OCI-LY1 (cell line): ENCODE results near the gene TMEM59L.

Experiments used
- H2AFZ ChIP-seq: fragments of 200-600 bp; sonication (generic), shearing (Covaris generic); 2 replicates; pipeline ENCODE4 v1.6.0; 2014; ENCODE audit warnings: antibody characterized with exemption, mild to moderate bottlenecking, low read length
- H3F3A ChIP-seq: fragments of 200-600 bp; sonication (generic), shearing (Covaris generic); 2 replicates; pipeline ENCODE4 v1.6.0; 2014; ENCODE audit warnings: mild to moderate bottlenecking, antibody characterized with exemption, low read length, moderate library complexity; ENCODE audit not compliant: insufficient read depth
- H3K27ac ChIP-seq: fragments of 200-600 bp; sonication (generic); 2 replicates; pipeline ENCODE4 v1.5.1; 2014; ENCODE audit warnings: low read length, mixed run types, mild to moderate bottlenecking, low read depth; ENCODE audit not compliant: poor library complexity, severe bottlenecking
- H3K27me3 ChIP-seq: fragments of 200-600 bp; sonication (generic); 2 replicates; pipeline ENCODE4 v1.6.0; 2014; ENCODE audit warnings: antibody characterized with exemption, mild to moderate bottlenecking, low read length, moderate library complexity; ENCODE audit not compliant: insufficient read depth
- H3K36me3 ChIP-seq: fragments of 200-600 bp; sonication (generic); 2 replicates; pipeline ENCODE4 v1.6.1; 2014; ENCODE audit warnings: mild to moderate bottlenecking, antibody characterized with exemption, low read length, moderate library complexity, mixed read lengths; ENCODE audit not compliant: insufficient read depth
- H3K4me1 ChIP-seq: fragments of 200-600 bp; sonication (generic); 2 replicates; pipeline ENCODE4 v1.5.1; 2014; ENCODE audit warnings: mild to moderate bottlenecking, low read length, moderate library complexity; ENCODE audit not compliant: insufficient read depth, severe bottlenecking
- H3K4me2 ChIP-seq: fragments of 200-600 bp; sonication (generic), shearing (Covaris generic); 2 replicates; pipeline ENCODE4 v1.6.1; 2014; ENCODE audit warnings: low read length
- H3K4me3 ChIP-seq: fragments of 200-600 bp; sonication (generic); 2 replicates; pipeline ENCODE4 v1.5.1; 2014; ENCODE audit warnings: low read length, low read depth, mild to moderate bottlenecking, mixed read lengths; ENCODE audit not compliant: poor library complexity, severe bottlenecking
- H3K79me2 ChIP-seq: fragments of 200-600 bp; shearing (Covaris generic); 2 replicates; pipeline ENCODE4 v1.6.1; 2016; ENCODE audit warnings: mixed run types, low read length, mixed read lengths; ENCODE audit not compliant: insufficient read depth
- H3K9ac ChIP-seq: fragments of 200-600 bp; sonication (generic), shearing (Covaris generic); 2 replicates; pipeline ENCODE4 v1.6.1; 2014; ENCODE audit warnings: mild to moderate bottlenecking, low read length, mixed read lengths
- H3K9me2 ChIP-seq: fragments of 200-600 bp; sonication (generic), shearing (Covaris generic); 2 replicates; pipeline ENCODE4 v1.6.1; 2014; ENCODE audit warnings: low read depth, mild to moderate bottlenecking, low read length, mixed read lengths
- H3K9me3 ChIP-seq: fragments of 200-600 bp; shearing (Covaris generic); 2 replicates; pipeline ENCODE4 v1.6.1; 2014; ENCODE audit warnings: low read length, mixed read lengths
- H4K20me1 ChIP-seq: fragments of 200-600 bp; sonication (generic), shearing (Covaris generic); 2 replicates; pipeline ENCODE4 v1.6.0; 2016; ENCODE audit warnings: mild to moderate bottlenecking, low read length; ENCODE audit not compliant: insufficient read depth
- EZH2 ChIP-seq: fragments of 200-600 bp; sonication (generic), shearing (Covaris generic); IDR thresholded peaks from 2 replicates; pipeline ENCODE4 v1.8.0; 2017; ENCODE audit warnings: borderline replicate concordance, mixed run types, mild to moderate bottlenecking, antibody characterized with exemption, low read length, moderate library complexity, mixed read lengths
- TF ChIP-seq, protein P1 (sequence below): fragments of 200-600 bp; sonication (generic), shearing (Covaris generic); IDR thresholded peaks from 2 replicates; pipeline ENCODE4 v1.5.1; 2017; ENCODE audit warnings: mild to moderate bottlenecking, antibody characterized with exemption, low read length, moderate library complexity, mixed read lengths

The TMEM59L gene

GRCh38 chr19:18620902-18621301 is 8.2 kb downstream of the TMEM59L start:
- Histone ChIP-seq H3K4me1 (no peaks in the 10 kb centered on the region), H3K27me3 (peaks cover 10% of the 10 kb centered on the region; the same call in 1 of the 2 replicates), H3K9me3 (no peaks in the 10 kb centered on the region), H3K9me2 (no peaks in the 10 kb centered on the region), H2AFZ (no peak overlapping the region), H3K4me2 (no peak overlapping the region), H3K4me3 (no peak overlapping the region), H3K36me3 (no peaks in the 10 kb centered on the region), H3K9ac (no peak overlapping the region), H3K27ac (no peak overlapping the region), H4K20me1 (no peaks in the 10 kb centered on the region), H3F3A (no peaks in the 10 kb centered on the region), H3K79me2 (no peaks in the 10 kb centered on the region)
- no peak for TF ChIP-seq EZH2
- TF ChIP-seq, protein P1, sequence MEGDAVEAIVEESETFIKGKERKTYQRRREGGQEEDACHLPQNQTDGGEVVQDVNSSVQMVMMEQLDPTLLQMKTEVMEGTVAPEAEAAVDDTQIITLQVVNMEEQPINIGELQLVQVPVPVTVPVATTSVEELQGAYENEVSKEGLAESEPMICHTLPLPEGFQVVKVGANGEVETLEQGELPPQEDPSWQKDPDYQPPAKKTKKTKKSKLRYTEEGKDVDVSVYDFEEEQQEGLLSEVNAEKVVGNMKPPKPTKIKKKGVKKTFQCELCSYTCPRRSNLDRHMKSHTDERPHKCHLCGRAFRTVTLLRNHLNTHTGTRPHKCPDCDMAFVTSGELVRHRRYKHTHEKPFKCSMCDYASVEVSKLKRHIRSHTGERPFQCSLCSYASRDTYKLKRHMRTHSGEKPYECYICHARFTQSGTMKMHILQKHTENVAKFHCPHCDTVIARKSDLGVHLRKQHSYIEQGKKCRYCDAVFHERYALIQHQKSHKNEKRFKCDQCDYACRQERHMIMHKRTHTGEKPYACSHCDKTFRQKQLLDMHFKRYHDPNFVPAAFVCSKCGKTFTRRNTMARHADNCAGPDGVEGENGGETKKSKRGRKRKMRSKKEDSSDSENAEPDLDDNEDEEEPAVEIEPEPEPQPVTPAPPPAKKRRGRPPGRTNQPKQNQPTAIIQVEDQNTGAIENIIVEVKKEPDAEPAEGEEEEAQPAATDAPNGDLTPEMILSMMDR, result no peak

- Histone ChIP-seq H3K36me3 (no peaks in the 10 kb centered on the region), H3K9ac (no peak overlapping the region), H3K79me2 (no peaks in the 10 kb centered on the region), H2AFZ (no peak overlapping the region), H3K9me2 (no peaks in the 10 kb centered on the region), H3K4me3 (no peak overlapping the region), H3K27me3 (0 out of 2 replicates have a peak, but pooled peaks cover 5% of the 10 kb centered on the region), H3K4me2 (no peak overlapping the region), H3F3A (no peaks in the 10 kb centered on the region), H4K20me1 (no peaks in the 10 kb centered on the region), H3K4me1 (no peaks in the 10 kb centered on the region), H3K27ac (no peak overlapping the region), H3K9me3 (no peaks in the 10 kb centered on the region)
- TF ChIP-seq, protein P1, result no peak
- TF ChIP-seq EZH2, result no peak
These were observed 14.2 kb downstream of the TMEM59L start for GRCh38 chr19:18626906-18627305.

DNA sequence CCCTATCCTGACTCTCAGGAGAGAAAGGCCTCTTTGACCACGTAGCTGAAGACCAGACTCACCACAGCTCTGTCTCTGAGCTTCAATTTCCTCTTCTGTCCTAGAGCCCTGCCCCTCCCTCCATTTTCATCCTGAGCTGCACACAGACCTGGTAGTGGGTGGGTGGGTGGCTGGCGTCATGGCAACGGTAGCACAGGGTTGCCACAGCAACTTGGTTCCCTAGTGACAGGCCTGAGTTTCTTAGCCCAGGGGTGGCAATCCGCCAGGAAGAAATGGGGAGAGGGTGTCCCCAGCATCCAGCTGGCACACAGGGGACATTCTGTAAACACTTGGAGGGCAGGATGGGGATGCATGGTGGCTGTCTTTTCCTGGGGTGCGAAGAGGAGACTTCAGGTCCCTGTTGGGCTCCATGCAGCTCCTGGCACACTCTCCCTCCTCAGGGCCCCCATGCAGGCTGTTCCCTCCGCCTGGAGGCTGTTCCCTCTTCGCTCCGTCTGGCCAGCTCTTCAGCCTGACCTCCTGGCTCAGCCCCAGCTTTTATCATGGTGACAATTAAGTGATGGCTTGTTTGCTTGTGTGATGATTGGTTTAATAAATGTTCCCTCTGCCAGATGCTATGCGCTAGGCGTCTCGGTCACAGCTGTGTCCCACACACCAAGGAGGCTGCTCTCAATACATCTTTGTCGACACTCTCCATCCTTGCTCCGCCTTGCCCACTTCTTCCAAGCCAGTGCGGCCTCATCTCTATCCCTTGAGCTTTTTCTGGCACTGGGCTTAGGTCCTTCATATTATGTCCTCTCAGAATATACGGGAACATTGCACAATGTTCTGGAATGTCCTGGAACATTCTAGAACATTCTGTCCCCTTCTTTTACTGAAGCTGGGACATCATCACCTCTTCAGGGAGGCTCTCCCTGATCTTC is 16.8 kb downstream of the TMEM59L start:
- no peak for TF ChIP-seq EZH2
- TF ChIP-seq, protein P1, result no peak
- Histone ChIP-seq H3K9me2 (no peaks in the 10 kb centered on the region), H3K27me3 (0 out of 2 replicates have a peak, but pooled peaks cover 11% of the 10 kb centered on the region), H3K4me2 (no peak overlapping the region), H2AFZ (no peak overlapping the region), H3K79me2 (no peaks in the 10 kb centered on the region), H3K36me3 (no peaks in the 10 kb centered on the region), H4K20me1 (no peaks in the 10 kb centered on the region), H3F3A (no peaks in the 10 kb centered on the region), H3K4me1 (no peaks in the 10 kb centered on the region), H3K4me3 (no peak overlapping the region), H3K9ac (no peak overlapping the region), H3K27ac (no peak overlapping the region), H3K9me3 (no peaks in the 10 kb centered on the region)
